OCI-M2 (cell line): ENCODE results near the gene ARL13B.
"Not testable (repeated sequence)": the region's sequence is repeated elsewhere in the genome, so short reads cannot be mapped to it uniquely, and the experiment has no call there.

Experiments
- DNase-seq: peaks from one replicate; lab custom pipeline; 2025; ENCODE audit not compliant: unreplicated experiment; lab: John Stamatoyannopoulos, UW

ARL13B gene

GRCh38 chr3:94062513-94063404, 82.8 kb downstream of the ARL13B start, which contains the start of the genes DHFR2 and NSUN3:
Gene DHFR2, minus strand, starts transcription at chr3:94062916. Its CDS starts 1,405 bp downstream, at chr3:94061511.
Gene NSUN3, plus strand, starts transcription at chr3:94063061. Its CDS starts 66 bp downstream, at chr3:94063127.
- DNase-seq, result peak; percentile 53

GRCh38 chr3:94063496-94064119, 83.7 kb downstream of the ARL13B start:
- DNase-seq, result no peak

DNA sequence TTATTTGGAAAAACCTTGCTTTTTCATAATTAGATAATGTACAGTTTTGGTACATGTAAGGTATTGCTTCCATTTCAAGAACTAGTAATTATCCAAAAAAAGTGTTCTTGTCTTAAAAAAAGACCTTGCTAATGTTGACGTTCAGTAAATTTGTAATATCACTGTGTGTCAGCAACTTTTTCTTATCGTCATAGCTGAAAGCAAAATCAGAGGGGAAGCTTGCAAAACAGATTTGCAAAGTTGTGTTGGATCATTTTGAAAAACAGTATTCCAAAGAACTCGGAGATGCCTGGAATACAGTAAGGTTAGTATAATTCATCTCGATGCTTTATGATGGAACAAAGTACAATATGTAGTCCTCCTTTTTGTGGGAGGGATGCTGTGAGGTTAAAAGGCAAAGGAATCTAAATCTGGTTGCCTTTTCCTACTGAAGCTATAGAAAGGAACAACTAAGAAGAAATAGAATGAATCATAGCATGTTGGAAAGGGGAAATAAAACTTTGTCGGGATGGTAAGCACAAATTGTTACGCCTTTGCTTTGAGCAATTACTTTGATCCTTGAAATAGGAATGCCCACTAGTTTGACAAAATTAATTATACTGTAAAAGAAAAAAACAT, 84.4 kb downstream of the ARL13B start:
- no peak for DNase-seq

GRCh38 chr3:94065122-94065521, 85.2 kb downstream of the ARL13B start:
- DNase-seq, result no peak

DNA sequence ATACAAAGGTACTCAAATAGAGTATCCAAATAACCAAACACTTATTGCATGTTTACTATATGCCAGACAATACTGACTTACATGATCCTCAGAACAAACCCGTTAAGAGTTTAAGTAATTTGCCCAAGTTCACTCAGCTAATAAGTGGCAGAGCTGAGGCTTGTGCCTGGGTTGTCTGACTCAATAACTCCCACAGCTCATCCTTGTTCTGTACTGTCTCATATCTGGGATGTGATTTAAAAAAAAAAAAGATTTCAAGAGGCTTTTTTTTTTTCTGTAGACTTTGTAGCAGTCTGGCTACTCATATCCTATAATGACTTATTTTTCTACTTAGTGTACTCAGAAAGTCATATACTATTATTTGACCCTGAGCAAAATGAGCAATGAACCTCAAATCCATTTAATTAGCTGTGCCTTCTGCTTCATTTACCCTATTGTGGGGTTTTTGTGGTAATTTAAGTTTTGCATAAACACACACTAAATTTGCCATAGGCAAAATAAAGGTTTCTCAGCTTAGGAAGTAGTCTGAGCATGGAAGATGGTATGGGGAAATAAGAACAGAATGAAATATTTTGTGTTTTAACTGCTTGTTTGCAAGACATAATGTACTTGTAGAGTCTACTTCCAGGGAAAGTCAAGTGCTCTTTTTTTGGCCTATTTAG, 86.0 kb downstream of the ARL13B start:
- DNase-seq, result no peak

DNA sequence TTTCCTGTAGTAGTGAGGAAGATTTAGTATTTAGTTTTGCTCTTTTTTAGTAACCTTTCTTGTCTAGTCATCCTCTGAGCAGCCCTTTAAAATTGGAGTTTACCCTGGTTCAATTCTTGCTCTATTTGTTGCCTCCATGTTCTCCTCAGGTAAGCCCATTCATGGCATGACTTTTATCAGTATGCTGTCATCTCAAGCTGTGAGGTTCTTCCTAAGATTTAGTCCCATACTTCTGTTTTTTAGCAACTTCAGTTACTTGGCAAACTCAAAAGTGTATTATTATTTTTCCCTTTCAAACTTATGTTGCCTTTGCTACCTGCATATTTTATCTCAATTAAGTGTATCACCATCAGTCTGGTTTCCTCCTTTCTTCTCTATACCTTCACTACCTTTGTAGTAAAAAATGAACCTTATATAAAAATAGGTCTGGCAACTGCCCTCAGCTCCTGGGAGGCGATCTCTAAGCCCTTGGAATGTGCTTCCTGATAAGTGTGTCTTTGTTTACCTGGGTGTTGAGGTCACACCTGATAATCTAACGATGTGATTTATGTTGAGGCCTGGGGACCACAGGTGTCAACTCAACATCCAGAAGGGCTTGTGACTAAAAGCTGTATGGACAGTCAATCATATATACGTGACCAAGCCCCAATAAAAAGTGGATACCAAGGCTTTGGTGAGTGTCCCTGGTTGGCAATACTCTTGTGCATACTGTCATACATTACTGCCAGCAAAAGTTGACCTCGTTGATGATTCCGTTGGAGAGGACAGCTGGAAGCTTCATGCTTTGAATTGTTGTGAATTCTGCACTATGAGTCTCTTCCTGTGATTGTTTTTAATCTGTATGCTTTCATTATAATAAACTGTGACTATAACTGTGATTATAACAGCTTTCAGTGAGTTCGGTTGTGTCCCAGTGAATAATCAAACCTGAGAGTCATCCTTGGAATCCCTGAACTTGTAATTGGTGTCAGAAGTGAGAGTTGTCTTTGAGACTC, 86.8 kb downstream of the ARL13B start:
- no peak for DNase-seq

DNA sequence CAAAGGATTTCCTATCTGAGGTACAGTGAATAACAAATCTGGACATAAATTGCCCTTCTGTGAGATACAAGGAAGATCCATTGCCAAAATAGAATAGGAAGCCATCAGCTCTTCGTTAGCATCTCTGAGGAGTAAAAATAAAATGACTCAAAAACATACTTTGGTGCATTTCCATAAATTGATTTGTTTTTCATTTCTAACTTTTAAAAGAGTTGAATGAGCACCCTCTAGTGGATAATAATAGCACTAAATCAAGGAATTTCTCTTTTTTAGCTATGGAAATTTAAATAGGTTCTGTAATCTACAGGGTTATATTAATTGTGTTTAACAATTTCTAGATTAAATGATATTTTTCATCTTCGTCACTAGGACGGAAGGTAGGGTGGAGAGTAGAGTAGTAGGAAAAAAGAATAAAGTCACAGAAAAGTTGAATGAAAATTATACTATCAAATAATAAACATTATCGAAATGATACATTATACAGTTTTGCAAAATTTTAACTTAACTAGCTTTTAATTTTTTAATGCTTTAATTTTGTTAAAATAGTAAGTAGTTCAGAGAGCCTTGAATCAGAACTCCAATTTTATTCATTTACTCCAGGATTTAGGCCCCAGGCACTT, 89.3 kb downstream of the ARL13B start:
- no peak for DNase-seq

GRCh38 chr3:94070341-94070911, 90.5 kb downstream of the ARL13B start:
- DNase-seq, result no peak

- DNase-seq, result no peak
These were observed 91.8 kb downstream of the ARL13B start for GRCh38 chr3:94071713-94072284.

GRCh38 chr3:94076055-94076454, 96.1 kb downstream of the ARL13B start:
- DNase-seq, result no peak

GRCh38 chr3:94080552-94080951, 100.6 kb downstream of the ARL13B start:
- DNase-seq, result not testable (repeated sequence)

DNA sequence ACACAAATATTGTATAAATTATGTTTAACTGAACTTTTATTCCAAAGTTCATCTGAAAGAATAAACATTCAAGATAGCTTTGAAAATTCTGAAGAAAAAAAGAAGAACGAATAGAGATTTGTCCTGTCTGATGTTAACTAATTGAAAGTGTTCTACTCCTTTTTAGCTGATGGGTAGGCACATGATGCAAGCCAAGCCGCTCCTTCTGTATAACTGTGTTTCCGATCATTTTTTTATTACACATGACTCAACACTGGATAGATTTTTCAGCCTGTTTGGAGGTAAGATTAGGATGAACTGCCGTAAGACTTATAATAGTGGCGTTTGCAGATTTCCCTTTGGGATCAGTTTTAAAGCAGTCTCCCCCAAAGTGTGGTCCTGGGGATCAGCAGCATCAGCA, 101.9 kb downstream of the ARL13B start:
- no peak for DNase-seq

DNA sequence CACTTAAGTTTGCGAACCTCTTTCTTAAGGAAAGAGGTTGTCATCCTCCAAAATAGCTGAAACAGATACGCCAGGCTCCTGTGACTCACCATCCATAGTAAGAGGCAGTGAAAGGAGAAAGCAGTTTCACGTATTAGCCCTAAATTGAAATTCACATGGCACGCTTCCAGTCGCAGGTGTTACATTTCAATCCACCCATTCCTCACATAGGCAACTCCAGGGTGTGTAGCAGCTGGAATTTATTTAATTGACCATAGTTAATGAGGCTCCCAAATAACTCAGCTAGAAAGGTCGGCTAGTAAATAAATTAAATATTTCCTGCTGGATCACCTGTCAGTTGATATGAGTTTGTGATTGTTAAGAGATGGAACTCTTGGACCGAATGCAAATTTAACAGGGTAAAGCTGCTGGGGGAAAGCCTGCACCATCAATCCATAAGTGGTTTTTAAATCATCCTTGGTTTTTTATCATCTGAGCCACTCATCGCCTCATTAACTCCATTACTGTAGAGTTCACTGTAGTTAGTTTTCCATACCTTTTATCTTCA, 102.5 kb downstream of the ARL13B start:
- DNase-seq, result no peak

- no peak for DNase-seq
These were observed 103.3 kb downstream of the ARL13B start for GRCh38 chr3:94083261-94083660.

GRCh38 chr3:94089126-94089525, 109.2 kb downstream of the ARL13B start:
- DNase-seq, result no peak

GRCh38 chr3:94092086-94092485, 112.1 kb downstream of the ARL13B start:
- no peak for DNase-seq

DNA sequence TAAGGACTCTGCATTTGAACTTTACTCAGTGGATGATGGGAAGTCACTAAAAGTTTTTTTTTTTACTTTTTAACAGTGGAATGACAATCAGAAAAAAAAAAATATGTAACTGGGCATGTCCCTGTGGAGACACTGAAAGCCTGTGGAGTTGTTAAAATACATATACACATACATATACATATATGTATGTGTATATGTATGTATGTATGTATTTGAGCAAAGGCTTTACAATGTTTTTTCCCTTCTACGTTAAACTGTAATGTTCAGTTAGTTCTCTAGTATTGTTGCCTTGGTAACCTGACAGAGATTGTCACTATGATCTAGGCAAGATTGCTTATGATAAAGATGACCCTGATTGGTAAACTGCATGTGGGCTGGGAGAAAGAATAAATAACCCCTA, 113.2 kb downstream of the ARL13B start:
- DNase-seq, result no peak

GRCh38 chr3:94095111-94095510, 115.2 kb downstream of the ARL13B start:
- no peak for DNase-seq

DNA sequence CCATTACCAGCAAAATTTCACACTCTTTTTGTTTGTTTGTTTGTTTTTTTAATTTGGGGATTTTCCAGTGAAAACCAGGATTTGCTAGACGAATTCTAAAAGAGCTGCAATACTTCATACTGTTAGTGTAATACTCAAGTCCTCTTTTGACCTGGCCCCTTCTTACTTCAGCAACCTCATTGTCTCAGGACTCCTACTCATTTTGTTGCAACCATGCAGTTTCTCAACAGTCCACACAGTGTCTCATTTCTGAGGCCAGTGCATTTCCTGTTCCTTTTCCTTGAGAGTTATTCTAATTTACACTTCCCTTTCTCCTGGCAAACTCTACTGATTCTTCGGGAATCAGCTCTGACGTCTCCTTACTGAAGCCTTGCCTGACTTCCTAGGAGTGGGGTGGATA, 118.5 kb downstream of the ARL13B start:
- no peak for DNase-seq
